ENCODE measurements around the gene NRG2. TPM values are rescaled to one million over a fixed set of nuclear protein-coding genes. Genes with fewer than 3 reads are reported as not detected.

The NRG2 gene
- polyA plus RNA-seq, 1 of the 3 experiments (the other 2 are of a cell fraction), result 3.7 TPM

GRCh38 chr5:139961435-139962157 lies 81.5 kb downstream of the NRG2 start:
- Histone ChIP-seq H3F3A (replicated peaks; ENCODE audit: insufficient read depth) (no peaks in the 10 kb centered on the region), H3K9me2 (no peaks in the 10 kb centered on the region), H2AFZ (ENCODE audit: low read depth) (no peak overlapping the region), H3K27ac (ENCODE audit: low read depth in 2 of 2, low read length in 1 of 2) (no peak overlapping the region), H3K27me3 (ENCODE audit: insufficient read depth) (no peaks in the 10 kb centered on the region), H3K36me3 (replicated peaks in 1 of 2; ENCODE audit: control insufficient read depth in 1 of 2, insufficient read depth in 2 of 2, low read length in 1 of 2) (no peaks in the 10 kb centered on the region), H3K4me1 (ENCODE audit: control insufficient read depth in 1 of 2, insufficient read depth in 2 of 2, low read depth in 1 of 2, low read length in 1 of 2) (peaks cover 0 to 16% of the 10 kb centered on the region in 2 experiments; a peak in 1 of 4 replicates), H3K9me3 (no peaks in the 10 kb centered on the region), H3K4me3 (ENCODE audit: low read depth in 2 of 2, low read length in 1 of 2) (no peak overlapping the region), H4K20me1 (ENCODE audit: insufficient read depth) (no peaks in the 10 kb centered on the region), H3K9ac (no peak overlapping the region), H3K4me2 (no peak overlapping the region), H3K79me2 (ENCODE audit: insufficient read depth) (no peaks in the 10 kb centered on the region)
- ChIA-PET POLR2A (no interaction called here), CTCF (interaction anchor here (0.9 to 1.3 kb wide), 8 partner anchors 10 to 186 kb away, joined by 3 to 5 read pairs (median 3); no protein-coding TSS in a partner anchor)
- WGBS (ENCODE audit: low lambda C conversion rate), result 63% methylated on average over 2 of the region's 5 CpGs
- TF ChIP-seq PBX3 (IDR thresholded peaks at IDR 0.05) (no peak), NRF1 (IDR thresholded peaks at IDR 0.05; ENCODE audit: low read depth, low read length) (no peak), RCOR1 (IDR thresholded peaks at IDR 0.05; ENCODE audit: low read length) (no peak), NFIC (IDR thresholded peaks at IDR 0.05; ENCODE audit: borderline replicate concordance) (no peak), CTCF (IDR thresholded peaks at IDR 0.05) (no peak), MXI1 (IDR thresholded peaks at IDR 0.05; ENCODE audit: low read depth, low read length) (no peak), YY1 (IDR thresholded peaks at IDR 0.05; ENCODE audit: low read depth) (no peak), SMC3 (IDR thresholded peaks at IDR 0.05; ENCODE audit: low read depth, low read length) (no peak), ZBTB33 (IDR thresholded peaks at IDR 0.05; ENCODE audit: borderline replicate concordance, low read depth) (no peak), GABPA (IDR thresholded peaks at IDR 0.05; ENCODE audit: low read depth) (no peak), JUND (IDR thresholded peaks at IDR 0.05) (no peak), RAD21 (IDR thresholded peaks at IDR 0.05; ENCODE audit: low read length) (no peak)
- no peak for DNase-seq
